Mammary epithelial cell (primary cell): ENCODE measurements around the gene CHTF8.

ENCODE experiments used
- EZH2 ChIP-seq: IDR thresholded peaks from 2 replicates; pipeline ENCODE4 v1.6.1; 2012; ENCODE audit warnings: low read length, inconsistent platforms, borderline replicate concordance
- TF ChIP-seq, protein P1 (sequence below), 2 donors: IDR thresholded peaks in 1 of 2; conservative IDR thresholded peaks in 1 of 2; 2 replicates each; pipeline ENCODE4 v1.5.1; 2011 to 2012; ENCODE audit warnings: inconsistent platforms in 2 of 2, low read length in 2 of 2, mild to moderate bottlenecking in 2 of 2, control low read depth in 1 of 2, low read depth in 1 of 2; ENCODE audit not compliant: insufficient read depth in 1 of 2; ENCODE audit errors: extremely low read depth in 1 of 2

DNA sequence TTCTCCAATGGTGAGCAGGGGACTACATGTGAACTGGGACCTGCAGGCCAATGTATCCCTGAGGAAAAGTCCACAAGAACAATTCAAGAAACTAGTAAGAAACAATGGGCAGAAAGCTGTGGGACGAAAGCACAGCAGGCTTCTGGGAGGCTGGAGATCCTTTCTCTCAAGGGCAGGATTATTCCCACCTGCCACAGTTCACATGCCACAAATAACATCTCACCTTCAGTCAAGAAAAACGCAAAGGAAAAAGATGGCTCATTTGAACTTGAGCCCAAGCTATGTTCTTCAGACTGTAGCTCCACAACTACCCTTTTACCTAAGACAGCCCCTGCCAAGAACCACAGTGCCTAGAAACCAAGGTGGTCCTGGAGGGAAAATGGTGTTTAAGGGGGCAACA is 13.9 kb downstream of the CHTF8 start:
- TF ChIP-seq, protein P1, sequence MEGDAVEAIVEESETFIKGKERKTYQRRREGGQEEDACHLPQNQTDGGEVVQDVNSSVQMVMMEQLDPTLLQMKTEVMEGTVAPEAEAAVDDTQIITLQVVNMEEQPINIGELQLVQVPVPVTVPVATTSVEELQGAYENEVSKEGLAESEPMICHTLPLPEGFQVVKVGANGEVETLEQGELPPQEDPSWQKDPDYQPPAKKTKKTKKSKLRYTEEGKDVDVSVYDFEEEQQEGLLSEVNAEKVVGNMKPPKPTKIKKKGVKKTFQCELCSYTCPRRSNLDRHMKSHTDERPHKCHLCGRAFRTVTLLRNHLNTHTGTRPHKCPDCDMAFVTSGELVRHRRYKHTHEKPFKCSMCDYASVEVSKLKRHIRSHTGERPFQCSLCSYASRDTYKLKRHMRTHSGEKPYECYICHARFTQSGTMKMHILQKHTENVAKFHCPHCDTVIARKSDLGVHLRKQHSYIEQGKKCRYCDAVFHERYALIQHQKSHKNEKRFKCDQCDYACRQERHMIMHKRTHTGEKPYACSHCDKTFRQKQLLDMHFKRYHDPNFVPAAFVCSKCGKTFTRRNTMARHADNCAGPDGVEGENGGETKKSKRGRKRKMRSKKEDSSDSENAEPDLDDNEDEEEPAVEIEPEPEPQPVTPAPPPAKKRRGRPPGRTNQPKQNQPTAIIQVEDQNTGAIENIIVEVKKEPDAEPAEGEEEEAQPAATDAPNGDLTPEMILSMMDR (conservative IDR thresholded peaks at IDR 0.05 in 1 of 2, IDR thresholded peaks at IDR 0.05 in 1 of 2; ENCODE audit: extremely low read depth in 1 of 2, insufficient read depth in 1 of 2, low read depth in 1 of 2, low read length in 2 of 2): no peak
- no peak for TF ChIP-seq EZH2
